GM18502 (cell line): ENCODE results near the gene IDS.
"Not testable (repeated sequence)": the region's sequence is repeated elsewhere in the genome, so short reads cannot be mapped to it uniquely, and the experiment has no call there.

Experiments
- ATAC-seq: cut with Tn5 transposase; IDR thresholded peaks from one replicate; pipeline ENCODE4 v1.9.1; 2021; ENCODE audit warnings: mild to moderate bottlenecking; ENCODE audit not compliant: unreplicated experiment, poor library complexity

The IDS gene

GRCh38 chrX:149504915-149505651, at the start of gene IDS:
TSS of gene IDS (minus strand) at chrX:149505306. CDS start at chrX:149505137, 169 bp downstream.
- ATAC-seq: peak; percentile 73

GRCh38 chrX:149551939-149552248, 46.8 kb upstream of the IDS start:
- not testable (repeated sequence) for ATAC-seq

- ATAC-seq: peak; percentile 52
Observed at GRCh38 chrX:149551245-149551938, 46.3 kb upstream of the IDS start.

GRCh38 chrX:149550454-149550853, 45.3 kb upstream of the IDS start:
- ATAC-seq: not testable (repeated sequence)

- not testable (repeated sequence) for ATAC-seq
Observed at GRCh38 chrX:149549701-149550100, 44.6 kb upstream of the IDS start, which contains the start of gene HSFX3. TSS of gene HSFX3 (minus strand) at chrX:149549924. CDS start at chrX:149549852, 72 bp downstream.

- ATAC-seq: not testable (repeated sequence)
Observed at GRCh38 chrX:149547782-149548181, 42.7 kb upstream of the IDS start.

- not testable (repeated sequence) for ATAC-seq
Observed at GRCh38 chrX:149546962-149547361, 41.9 kb upstream of the IDS start.

GRCh38 chrX:149545545-149546543, 40.7 kb upstream of the IDS start:
- ATAC-seq: not testable (repeated sequence)

GRCh38 chrX:149541521-149542047, 36.5 kb upstream of the IDS start:
- no peak for ATAC-seq

GRCh38 chrX:149540621-149541520, 35.8 kb upstream of the IDS start, which contains the start of gene EOLA1:
TSS of gene EOLA1 (plus strand) at chrX:149541012. CDS start at chrX:149545631, 4,619 bp downstream.
- peak; percentile 79 for ATAC-seq

GRCh38 chrX:149540131-149540620, 35.1 kb upstream of the IDS start:
- ATAC-seq: peak; percentile 28

- peak; percentile 52 for ATAC-seq
Observed at GRCh38 chrX:149539283-149540130, 34.4 kb upstream of the IDS start.

GRCh38 chrX:149537474-149537873, 32.4 kb upstream of the IDS start:
- not testable (repeated sequence) for ATAC-seq

GRCh38 chrX:149534926-149535602, 30.0 kb upstream of the IDS start:
- not testable (repeated sequence) for ATAC-seq

- ATAC-seq: not testable (repeated sequence)
Observed at GRCh38 chrX:149533999-149534398, 28.9 kb upstream of the IDS start.

- ATAC-seq: not testable (repeated sequence)
Observed at GRCh38 chrX:149532868-149533267, 27.8 kb upstream of the IDS start.

- ATAC-seq: peak; percentile 77
Observed at GRCh38 chrX:149531599-149531998, 26.5 kb upstream of the IDS start.
